Stimulated activated CD4-positive, alpha-beta T cell treated with anti-CD3 and anti-CD28 coated beads, Interleukin-1b, Interleukin-23, amount 100 ng/mL, for 4 hours (primary cell): ENCODE results near the gene VSTM2L.

Source experiments
- DNase-seq, 2 donors: peaks; one replicate each; pipeline ENCODE4 v3.0.0-alpha.2; 2020; ENCODE audit warnings: low read depth in 2 of 2

Gene VSTM2L

GRCh38 chr20:37936451-37936850, 33.5 kb downstream of the VSTM2L start:
- DNase-seq: no peak

GRCh38 chr20:37937686-37938085, 34.8 kb downstream of the VSTM2L start:
- no peak for DNase-seq

GRCh38 chr20:37938181-37938750, 35.3 kb downstream of the VSTM2L start:
- DNase-seq: no peak

DNA sequence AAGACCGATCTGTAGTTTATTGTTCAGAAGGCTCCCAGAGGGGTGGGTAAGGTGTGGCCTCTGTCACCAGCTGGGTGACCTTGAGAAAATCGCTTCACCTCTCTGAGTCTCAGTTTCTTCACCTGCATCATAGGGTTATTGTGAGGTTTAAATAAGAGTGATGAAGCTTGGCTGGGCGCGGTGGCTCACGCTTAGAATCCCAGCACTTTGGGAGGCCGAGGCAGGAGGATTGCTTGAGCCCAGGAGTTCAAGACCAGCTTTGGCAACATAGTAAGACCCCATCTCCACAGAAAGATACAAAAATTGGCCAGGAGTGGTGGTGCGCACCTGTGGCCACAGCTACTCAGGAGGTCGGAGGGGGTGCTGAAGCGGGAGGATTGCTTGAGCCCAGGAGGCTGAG, 36.0 kb downstream of the VSTM2L start:
- no peak for DNase-seq

- DNase-seq: no peak
Measured at GRCh38 chr20:37939701-37940560, 37.0 kb downstream of the VSTM2L start.

DNA sequence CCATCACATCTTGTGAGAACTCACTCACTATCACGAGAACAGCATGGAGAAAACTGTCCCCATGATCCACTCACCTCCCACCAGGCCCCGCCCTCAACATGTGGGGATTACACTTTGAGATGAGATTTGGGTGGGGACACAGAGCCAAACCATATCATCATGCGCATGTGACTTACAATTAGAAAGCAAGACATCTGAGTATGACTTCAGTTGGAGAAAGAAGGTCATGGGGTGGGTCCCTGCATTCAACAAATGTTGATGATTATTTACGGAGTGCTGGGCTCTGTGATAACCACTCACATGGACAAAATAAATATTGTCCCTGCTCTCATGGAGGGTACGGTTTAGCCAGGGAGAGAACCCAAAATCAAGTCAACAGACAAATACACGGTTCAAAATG, 37.9 kb downstream of the VSTM2L start:
- no peak for DNase-seq

GRCh38 chr20:37941332-37941731, 38.4 kb downstream of the VSTM2L start:
- DNase-seq: no peak

- no peak for DNase-seq
Measured at GRCh38 chr20:37941992-37942391, 39.1 kb downstream of the VSTM2L start.

DNA sequence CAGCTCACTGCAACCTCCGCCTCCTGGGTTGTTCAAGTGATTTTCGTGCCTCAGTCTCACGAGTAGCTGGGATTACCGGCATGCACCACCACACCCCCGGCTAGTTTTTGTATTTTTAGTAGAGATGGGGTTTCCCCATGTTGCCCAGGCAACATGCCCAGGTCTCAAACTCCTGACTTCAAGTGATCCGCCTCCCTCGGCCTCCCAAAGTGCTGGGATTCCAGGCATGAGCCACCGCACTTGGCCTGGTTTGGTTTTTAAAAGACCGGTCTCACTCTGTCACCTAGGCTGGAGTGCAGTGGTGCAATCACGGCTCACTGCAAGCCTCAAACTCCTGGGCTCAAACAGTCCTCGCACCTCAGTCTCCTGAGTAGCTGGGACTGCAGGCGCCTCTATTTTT, 40.1 kb downstream of the VSTM2L start:
- no peak for DNase-seq

DNA sequence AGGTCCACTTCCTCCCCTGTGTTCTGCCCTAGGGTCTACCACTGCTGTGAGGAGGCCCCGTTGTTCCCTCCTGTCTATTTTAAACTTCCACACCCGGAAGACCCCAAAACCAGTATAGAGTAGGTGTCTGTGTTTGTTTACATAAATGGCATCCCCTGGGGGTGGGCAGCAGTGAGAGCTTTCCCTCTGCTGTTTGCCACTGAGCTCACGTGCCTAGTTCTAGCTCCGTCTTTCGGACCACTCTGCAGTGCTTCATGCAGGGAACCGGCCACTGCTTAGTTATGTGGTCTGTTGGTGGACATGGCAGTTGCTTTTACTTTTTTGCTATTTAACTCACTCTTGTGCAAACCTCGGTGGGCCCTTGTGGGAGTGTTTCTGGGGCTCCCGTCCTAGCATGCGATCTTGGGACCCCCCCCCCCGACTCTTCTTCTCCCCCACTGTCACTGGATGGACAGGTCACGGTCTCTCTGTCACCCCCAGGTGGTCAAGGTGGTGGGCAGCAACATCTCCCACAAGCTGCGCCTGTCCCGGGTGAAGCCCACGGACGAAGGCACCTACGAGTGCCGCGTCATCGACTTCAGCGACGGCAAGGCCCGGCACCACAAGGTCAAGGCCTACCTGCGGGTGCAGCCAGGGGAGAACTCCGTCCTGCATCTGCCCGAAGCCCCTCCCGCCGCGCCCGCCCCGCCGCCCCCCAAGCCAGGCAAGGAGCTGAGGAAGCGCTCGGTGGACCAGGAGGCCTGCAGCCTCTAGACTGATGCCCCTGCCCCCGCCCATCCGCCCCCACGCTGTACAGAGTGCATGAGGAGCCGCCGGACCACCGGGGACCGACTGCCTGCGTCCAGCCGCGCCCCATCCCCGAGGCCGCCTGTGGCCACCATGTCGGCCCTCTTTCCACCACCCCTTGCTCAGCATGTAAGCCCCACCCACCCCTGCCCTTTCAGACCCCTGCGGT, 40.9 kb downstream of the VSTM2L start:
- no peak for DNase-seq

- DNase-seq: no peak
Measured at GRCh38 chr20:37944456-37944981, 41.6 kb downstream of the VSTM2L start.

DNA sequence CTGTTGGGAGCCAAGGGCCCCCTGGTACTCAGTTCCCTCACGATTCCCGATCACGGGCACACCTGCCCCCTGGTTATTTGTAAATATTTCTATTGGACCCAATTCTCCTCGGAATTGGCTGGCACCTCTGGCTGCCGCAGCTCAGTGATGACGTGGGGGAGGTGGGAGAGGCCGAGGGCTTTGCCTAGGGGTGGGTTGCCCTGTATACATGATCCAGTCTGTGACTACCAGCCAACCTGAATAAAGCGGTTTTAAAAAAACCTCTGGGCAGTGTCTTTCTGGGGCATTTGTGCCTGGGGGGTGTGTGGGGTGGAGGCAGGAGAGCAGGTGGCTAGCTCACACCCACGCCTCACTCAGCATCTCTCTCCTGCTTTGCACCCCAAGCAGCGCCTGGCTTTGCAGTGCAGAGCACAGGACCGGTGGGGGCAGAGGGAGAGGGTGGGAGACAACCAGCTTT, 42.2 kb downstream of the VSTM2L start:
- DNase-seq: no peak

GRCh38 chr20:37946946-37947345, 44.0 kb downstream of the VSTM2L start:
- DNase-seq: no peak

GRCh38 chr20:37947943-37948342, 45.0 kb downstream of the VSTM2L start:
- no peak for DNase-seq

DNA sequence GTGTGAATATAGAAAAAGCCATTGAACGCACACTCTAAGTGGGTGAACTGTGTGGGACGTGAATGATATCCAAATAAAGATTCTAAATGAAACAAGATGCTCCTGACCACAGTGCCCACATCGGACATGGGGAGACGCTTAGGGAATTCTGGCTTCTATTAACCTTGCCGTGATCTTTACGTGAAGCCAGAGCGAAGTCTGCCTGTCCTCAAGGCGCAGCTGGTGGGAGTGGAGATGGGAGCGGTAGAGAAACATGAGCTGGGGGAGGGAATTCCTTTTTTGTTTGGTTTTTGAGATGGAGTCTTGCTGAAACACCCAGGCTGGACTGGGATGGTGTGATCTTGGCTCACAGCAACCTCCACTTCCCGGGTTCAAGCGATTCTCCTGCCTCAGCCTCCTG, 46.0 kb downstream of the VSTM2L start:
- DNase-seq: no peak

- no peak for DNase-seq
Measured at GRCh38 chr20:37954190-37954589, 51.3 kb downstream of the VSTM2L start.

GRCh38 chr20:37954626-37955025, 51.7 kb downstream of the VSTM2L start:
- DNase-seq: no peak

DNA sequence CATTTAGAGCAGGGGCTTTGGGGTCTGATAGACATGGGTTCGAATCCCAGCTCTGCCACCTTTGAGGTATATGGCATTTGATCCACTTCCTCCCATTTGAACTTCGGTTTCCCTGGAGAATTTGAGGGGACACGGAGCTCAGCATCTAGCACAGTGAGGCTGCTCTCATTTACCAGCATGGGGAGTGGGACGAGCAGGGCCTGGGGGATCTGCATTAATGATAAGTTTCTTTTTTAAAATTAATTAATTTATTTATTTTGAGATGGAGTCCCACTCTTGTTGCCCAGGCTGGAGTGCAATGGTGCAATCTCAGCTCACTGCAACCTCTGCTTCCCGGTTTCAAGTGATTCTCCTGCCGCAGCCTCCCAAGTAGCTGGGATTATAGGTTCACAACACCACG, 52.6 kb downstream of the VSTM2L start:
- no peak for DNase-seq

GRCh38 chr20:37956107-37956585, 53.2 kb downstream of the VSTM2L start:
- no peak for DNase-seq

DNA sequence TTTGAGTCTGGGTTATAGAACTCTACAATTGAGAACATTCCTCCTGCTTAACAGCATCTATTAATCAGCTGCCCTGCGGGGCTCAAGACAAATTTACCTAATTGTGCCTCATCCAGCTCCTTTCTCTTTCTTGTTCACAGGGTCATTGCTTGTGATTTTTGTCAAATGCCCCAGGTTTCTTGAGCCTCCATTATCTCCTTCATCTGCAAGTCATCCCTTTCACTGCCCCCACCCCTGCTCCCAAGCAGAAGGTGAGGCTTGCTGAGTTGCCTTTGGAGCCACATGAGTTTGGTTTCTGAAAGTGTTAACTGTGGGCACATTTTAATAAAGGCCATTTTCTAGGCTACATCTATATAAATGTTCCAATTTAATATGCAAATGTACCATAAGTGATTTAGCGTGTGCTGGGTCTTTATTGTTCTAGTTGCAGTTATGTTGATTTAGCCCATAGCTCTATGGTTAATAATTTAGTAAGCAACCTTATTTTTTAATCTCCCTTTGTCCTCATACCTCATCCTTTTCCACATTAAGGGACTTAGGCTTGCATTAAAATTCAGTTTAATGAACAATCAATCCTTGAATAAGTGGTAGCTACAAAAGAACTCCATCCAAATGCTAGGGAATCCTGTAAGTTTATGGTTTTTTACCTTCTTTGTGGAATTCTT, 56.1 kb downstream of the VSTM2L start:
- no peak for DNase-seq

DNA sequence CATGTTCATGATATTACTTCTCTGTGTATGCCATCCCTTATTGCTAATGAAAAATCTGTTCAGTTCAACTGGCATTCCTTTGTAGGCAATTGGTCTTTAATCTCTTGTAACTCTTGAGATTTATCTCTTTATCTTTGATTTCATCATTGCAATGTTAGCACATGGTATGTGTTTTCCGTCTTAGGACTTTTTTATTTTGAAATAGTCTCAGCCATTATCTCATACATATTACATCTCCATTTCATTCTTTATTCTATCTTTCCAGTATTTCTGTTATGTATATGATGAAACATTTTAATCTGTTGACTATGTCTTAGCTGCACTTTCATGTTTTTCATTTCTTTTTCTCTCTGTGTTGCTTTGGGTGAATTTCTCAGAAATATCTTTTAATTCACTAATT, 58.1 kb downstream of the VSTM2L start:
- DNase-seq: no peak
